Posterior cingulate gyrus (tissue), 11 donors: ENCODE data around the gene THTPA.
"Not testable (repeated sequence)": the region's sequence is repeated elsewhere in the genome, so short reads cannot be mapped to it uniquely, and the experiment has no call there.

Experiments used
- DNase-seq, 10 donors: peaks; one replicate each; pipeline versions ENCODE4 v3.0.0 to v3.0.0-alpha.2; 2020 to 2021; ENCODE audit warnings: mixed read lengths in 3 of 10
- intact Hi-C: fragments of 100-400 bp; cut with DNase I; formaldehyde crosslinking; loops from one replicate; pipeline ENCODE4 v1.15.1; 2023

THTPA gene

DNA sequence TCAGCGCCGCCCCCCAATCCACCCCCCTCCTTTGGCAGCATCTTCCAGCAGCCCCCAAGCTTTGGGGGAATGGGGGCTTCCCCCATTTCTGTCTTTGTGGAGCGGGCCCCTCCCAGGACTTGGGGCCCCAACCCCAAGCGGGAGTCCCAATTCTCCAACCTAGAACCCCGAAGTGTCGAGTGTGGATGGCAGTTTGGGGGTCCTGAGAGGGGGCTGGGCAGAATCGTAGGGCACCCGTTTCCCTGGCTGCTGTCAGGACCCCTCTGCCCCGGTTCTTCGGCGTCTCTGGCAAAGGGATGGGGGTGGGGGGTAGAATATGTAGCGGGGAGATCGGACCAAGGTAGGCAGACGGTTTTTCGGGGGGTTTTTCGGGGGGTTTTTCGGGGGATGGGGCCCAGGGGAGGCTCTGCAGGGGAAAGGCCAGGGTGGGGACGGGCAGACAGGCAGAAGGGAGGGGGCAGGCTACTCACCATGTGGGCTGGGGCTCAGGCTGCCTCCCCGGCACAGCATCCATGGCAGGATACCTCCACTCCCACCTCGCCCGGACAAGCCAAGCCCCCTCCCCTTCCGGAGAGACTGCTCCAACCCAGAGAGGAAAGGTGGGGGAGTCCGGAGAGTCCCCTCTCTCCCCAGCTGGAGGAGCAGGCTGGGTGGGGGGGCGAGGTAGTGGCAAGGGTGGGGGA lies 21.8 kb downstream of the THTPA start:
- DNase-seq: peak in 2 of 10 donors; percentile 70 to 88
- intact Hi-C loops: no loop called here

DNA sequence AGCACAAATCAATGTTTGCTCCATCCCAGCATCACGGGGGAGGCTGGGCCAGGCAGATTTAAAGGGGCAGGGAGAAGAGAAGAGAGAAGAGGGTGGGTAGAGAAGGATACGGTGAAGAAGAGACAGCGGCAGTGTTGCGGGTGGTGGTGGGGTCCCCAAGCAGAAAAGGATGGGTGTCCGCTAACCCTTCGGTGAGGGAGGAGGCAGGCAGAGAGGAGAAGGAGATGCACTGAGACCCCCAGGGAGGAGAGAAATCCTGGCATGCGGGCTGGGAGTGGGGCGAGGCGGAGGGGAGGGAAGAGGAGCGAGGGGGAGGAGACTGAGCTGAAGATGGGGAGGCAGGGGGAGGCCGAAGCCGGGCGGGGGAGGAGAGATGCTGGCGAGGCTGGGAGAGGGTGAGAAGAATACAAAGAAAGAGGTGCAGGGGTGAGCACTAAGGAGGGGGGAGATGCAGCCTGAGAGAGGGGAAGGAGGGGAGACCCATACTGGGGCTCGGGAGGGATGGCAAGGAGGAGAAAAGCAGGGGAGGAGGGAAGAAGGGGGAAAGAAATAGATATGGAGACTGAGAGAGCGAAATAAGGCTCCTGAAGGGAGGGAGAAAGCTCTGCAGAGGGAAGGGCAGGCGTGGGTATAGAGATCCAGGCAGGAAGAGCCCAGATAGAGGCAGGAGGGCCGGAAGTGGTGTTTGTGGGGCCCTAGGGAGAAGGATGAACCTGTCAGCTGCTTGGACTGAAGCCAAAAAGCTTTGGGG lies 22.7 kb downstream of the THTPA start, which contains the start of gene JPH4:
Gene JPH4, minus strand, starts transcription at position 231 of the 751 bp plus-strand sequence. CDS start 1,337 bp downstream, outside the sequence.
- intact Hi-C loops: no loop called here

DNA sequence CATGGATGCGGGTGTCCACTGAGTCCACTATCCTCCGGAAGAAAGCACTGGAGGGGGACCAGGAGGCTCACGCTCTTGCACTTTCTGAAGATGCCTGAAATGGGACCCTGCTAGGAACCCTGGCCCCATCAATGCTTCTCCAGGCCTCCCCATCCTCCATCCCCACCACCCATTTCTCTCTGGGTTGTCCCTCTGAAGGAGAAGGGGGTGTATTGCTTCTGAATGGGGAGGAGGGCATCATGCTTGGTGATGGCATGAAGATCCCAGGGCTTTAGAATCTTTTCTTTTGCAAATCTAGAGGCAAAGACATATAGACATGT lies 23.2 kb downstream of the THTPA start:
- intact Hi-C loops: no loop called here

More for the DNA sequence above, 22.7 kb downstream of the THTPA start, which contains the start of gene JPH4:
- DNase-seq: peak in 8 of 10 donors; percentile 69 to 98 (median 81)

DNA sequence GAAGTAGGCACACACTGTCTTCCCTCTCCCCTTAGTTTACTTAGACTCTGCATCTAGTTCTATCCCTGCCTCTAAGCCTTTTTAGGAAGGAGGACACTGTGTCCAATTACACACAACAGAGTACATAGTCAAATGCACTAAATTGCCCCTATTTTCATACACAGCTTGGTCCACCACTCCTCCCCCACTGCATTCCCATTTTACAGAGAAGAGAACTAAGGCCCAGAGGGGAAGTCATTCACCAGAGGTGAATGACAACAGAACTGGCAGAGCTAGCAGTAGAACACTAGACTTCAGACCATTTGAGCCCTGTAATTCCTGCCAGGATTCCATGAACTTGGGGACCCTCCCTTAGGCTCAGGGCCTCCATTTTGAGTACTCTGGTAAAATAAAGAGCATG lies 23.7 kb downstream of the THTPA start:
- intact Hi-C loops: no loop called here

More for the DNA sequence above, 23.2 kb downstream of the THTPA start:
- no peak for DNase-seq

DNA sequence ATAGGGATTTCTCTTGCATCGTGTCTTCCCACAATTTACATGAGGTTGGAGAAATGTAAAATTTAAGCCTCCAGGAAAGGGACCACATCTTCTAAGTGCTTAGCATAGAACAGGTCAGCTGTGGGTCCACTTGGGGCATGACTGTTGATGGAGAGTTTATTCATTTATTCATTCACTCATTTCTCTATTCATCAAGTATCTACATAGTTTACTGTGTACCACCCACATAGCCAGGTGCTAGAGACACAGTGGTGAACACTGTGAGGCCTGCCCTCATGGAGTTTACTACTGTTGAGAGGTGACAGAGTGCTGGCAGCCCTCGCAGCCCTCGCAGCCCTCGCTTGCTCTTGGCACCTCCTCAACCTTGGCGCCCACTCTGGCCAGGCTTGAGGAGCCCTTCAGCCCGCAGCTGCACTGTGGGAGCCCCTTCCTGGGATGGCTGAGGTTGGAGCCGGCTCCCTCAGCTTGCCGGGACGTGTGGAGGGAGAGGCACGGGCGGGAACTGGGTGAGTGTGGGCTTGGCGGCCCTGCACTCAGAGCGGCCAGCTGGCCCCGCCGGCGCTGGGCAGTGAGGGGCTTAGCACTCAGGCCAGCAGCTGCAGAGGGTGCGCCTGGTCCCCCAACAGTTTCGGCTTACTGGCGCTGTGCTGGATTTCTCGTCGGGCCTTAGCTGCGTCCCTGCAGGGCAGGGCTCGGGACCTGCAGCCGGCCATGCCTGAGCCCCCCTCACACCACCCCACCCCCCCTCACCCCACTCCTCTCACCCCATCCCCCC lies 24.3 kb downstream of the THTPA start:
- intact Hi-C loops: no loop called here
- DNase-seq: peak in 1 of 10 donors; percentile 67

More for the DNA sequence above, 23.7 kb downstream of the THTPA start:
- peak in 1 of 10 donors; percentile 7 for DNase-seq

DNA sequence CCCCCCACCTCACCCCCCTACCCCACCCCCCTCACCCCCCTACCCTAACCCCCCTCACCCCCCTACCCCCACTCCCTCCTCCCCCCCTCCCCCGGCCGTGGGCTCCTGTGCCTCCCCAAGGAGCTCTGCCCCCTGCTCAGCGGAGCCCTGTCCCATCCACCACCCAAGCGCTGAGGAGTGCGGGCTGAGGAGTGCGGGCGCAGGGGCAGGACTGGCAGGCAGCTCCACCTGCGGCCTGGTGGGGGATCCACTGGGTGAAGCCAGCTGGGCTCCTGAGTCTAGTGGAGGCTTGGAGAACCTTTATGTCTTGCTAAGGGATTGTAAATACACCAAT lies 24.8 kb downstream of the THTPA start:
- intact Hi-C loops: no loop called here
- peak in 1 of 10 donors; percentile 28 for DNase-seq

DNA sequence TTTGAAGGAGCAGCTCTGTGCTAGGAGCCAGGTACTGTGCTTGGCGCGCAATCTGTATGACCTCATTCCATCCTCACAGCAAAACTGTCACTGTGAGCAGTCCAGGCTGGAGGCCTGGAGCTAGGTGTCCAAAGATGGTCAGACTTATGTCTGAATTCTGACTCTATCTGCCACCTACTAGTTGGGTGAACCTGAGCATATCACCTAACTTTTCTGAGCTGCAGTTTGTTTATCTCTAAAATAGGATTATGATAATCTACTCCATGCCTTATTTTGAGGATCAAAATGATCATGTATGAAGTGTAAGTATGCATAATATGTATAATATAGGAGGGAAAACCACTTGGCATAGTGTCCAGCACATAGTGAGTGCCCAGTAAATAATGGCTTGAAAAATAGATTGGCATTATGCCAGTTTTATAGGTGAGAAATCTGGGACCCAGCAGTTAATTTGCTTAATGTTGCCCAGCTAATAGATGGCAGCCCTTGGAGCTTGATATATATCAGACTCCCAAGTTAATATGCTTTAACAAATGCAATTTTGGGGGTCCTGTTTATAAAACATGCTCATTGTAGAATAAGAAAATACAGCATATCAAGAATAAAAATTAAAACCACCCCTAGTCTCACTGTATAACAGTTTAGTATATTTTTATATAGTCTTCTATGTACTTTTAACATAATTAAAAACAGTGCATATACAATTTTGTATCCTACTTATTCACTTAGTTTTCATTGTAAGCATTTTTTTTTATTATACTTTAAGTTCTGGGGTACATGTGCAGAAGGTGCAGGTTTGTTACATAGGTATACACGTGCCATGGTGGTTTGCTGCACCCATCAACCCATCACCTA lies 27.1 kb downstream of the THTPA start:
- intact Hi-C loops: no loop called here
- DNase-seq: peak in 1 of 10 donors; percentile 17

DNA sequence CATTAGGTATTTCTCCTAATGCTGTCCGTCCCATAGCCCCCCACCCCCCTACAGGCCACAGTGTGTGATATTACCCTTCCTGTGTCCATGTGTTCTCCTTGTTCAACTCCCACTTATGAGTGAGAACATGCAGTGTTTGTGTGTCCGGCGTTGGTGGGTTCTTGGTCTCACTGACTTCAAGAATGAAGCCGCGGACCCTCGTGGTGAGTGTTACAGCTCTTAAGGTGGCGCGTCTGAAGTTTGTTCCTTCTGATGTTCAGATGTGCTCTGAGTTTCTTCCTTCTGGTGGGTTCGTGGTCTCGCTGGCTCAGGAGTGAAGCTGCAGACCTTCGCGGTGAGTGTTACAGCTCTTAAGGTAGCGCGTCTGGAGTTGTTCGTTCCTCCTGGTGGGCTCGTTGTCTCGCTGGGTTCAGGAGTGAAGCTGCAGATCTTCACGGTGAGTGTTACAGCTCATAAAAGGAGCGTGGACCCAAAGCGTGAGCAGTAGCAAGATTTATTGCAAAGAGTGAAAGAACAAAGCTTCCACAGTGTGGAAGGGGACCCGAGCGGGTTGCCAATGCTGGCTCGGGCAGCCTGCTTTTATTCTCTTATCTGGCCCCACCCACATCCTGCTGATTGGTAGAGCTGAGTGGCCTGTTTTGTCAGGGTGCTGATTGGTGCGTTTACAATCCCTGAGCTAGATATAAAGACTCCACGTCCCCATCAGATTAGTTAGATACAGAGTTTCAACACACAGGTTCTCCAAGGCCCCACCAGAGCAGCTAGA lies 27.9 kb downstream of the THTPA start:
- peak in 1 of 10 donors; percentile 24 for DNase-seq
- intact Hi-C loops: not testable (repeated sequence)

DNA sequence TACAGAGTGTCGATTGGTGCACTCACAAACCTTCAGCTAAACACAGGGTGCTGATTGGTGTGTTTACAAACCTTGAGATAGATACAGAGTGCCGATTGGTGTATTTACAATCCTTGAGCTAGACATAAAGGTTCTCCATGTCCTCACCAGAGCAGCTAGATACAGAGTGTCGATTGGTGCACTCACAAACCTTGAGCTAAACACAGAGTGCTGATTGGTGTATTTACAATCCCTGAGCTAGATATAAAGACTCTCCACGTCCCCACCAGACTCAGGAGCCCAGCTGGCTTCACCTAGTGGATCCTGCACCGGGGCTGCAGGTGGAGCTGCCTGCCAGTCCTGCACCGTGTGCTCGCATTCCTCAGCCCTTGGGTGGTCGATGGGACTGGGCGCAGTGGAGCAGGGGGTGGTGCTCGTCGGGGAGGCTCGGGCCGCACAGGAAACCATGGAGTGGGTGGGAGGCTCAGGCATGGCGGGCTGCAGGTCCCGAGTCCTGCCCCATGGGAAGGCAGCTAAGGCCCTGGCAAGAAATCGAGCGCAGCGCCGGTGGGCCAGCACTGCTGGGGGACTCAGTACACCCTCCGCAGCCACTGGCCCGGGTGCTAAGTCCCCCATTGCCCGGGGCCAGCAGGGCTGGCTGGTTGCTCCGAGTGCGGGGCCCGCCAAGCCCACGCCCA lies 28.6 kb downstream of the THTPA start:
- intact Hi-C loops: not testable (repeated sequence)
- DNase-seq: peak in 1 of 10 donors; percentile 63

DNA sequence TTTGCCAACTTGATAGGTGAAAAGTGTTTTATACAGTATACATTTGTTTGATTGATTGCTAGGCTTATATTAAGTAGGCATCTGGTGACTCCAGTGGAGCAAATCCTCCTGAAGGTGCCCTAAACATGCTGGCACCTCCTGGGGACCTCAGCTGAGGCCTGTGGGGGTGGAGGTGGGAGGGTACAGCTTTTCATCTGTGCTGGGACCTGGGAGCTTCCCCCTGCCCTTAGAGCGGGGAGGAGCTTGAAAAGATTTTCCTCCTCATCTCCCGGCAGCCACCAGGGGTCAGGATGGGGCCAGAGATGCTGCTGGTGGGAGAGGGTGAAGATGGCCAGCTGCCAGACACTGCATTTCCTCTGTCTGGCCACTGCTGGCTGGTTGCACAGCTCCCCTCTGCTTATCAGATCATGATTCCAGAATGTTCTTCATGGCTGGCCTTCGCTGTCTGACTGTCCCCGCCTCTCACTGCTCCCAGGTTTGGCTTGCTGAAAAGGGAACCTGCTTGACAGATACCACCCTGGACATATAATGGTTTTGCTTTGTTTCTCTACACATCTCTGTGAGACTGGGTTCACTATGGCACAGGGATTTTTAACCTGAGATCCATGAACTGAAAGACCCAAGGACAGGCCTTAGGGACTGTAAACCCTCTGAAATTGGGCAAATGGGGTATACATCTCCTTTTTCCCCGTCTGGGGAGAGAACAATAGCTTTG lies 33.0 kb downstream of the THTPA start:
- intact Hi-C loops: no loop called here
- DNase-seq: peak; percentile 67 to 97 (median 84)

DNA sequence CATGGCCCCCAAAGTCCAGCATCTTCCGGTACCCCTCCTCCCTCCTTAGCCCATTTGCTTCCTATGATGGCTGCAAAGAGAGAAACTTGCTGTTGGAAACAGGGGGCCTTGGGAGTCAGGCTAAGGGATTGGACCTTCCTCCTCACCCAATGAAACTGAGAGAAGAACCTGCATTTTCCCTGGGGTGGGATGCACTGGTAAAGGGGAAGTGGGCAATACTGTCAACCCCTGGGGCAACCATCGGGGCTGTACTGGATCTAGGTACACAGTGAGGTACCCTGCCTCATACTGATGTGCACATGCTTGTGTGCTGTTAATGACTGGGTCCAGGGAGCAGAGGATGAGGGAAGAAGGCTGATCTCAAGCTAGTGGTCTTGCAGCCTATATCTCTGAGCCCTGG lies 33.5 kb downstream of the THTPA start:
- intact Hi-C loops: no loop called here
- peak in 1 of 10 donors; percentile 29 for DNase-seq

DNA sequence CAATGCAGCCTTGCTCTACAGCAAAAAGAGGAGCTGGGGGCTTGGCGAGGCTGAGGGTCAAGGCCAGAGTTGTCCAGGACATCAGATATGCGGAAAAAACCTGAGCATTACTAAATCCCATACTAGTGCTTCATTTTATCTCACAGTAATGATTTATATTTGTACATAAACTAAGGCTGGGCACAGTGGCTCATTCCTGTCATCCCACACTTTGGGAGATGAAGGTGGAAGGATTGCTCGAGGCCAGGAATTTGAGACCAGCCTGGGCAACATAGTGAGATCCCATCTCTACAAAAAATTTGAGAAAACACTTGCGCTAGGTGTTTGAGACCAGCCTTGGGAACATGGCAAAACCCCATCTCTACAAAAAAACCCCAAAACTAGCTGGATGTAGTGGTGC lies 34.1 kb downstream of the THTPA start:
- intact Hi-C loops: no loop called here
- peak in 1 of 10 donors; percentile 25 for DNase-seq

DNA sequence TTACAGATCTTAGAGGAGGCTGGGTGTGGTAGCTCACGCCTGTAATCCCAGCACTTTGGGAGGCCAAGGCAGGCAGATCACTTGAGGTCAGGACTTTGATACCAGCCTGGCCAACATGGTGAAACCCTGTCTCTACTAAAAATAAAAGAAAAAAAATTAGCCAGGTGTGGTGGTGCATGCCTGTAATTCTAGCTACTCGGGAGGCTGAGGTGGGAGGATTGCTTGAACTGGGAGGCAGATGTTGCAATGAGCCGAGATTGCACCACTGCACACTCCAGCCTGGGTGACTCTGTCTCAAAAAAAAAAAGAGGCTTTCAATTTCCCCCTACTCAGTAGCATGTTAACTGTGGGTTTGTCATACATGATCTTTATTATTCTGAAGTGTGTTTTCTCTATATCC lies 38.1 kb downstream of the THTPA start:
- DNase-seq: peak in 1 of 10 donors; percentile 52
- intact Hi-C loops: not testable (repeated sequence)

DNA sequence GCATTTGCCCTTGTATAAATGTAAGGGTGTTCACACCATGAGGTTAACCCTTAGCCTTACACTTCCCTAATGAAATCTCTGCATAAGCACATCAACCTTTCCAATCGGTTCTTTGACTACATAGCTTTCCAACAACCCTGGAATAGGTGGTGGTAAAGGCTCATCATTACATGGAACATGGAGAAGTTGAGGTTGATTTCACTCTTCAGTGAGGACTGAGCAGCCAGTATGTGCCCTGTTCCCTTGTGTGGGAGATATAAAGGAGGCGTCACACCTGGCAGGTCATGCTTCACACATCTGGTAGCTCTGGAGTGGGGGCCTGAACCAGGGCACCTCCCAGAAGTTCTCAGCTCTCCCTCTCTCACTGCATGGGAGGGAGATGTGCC lies 44.2 kb downstream of the THTPA start:
- peak in 1 of 10 donors; percentile 11 for DNase-seq
- intact Hi-C loops: no loop called here

DNA sequence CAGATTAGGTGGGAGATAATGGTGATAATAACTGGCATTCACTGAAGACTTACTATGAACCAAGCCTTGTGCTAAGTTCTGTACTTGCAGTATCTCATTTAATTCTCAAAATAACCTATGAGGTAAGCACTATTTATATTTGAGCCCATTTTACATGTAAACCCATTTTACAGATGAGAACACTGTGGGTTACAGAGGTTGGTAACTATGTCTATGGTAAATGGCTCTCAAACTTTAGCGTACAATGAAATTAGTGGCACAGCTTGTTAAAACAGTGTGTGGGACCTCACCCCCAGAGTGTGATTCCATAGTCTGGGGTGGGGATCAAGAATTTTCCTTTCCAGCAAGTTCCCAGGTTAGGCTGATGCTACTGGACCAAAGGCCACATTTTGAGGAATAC lies 44.7 kb downstream of the THTPA start:
- peak in 1 of 10 donors; percentile 6 for DNase-seq

DNA sequence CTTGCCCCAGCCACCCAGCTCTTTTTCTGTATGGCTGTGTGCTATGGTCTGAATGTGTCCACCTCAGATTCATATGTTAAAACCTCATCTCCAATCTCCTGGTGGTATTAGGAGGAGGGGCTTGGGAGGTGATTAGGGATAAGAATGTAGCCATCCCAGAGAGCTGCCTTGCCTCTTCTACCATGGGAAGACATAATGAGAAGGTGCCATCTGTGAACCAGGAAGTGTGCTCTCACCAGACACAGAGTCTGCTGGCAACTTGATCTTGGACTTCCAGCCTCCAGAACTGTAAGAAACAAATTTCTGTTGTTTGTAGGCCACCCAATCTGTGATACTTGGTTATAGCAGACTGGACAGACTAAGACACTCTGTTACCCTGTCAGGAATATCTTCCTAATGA lies 45.4 kb downstream of the THTPA start:
- no peak for DNase-seq
- intact Hi-C loops: no loop called here

More for the DNA sequence above, 44.7 kb downstream of the THTPA start:
- intact Hi-C loops: no loop called here

DNA sequence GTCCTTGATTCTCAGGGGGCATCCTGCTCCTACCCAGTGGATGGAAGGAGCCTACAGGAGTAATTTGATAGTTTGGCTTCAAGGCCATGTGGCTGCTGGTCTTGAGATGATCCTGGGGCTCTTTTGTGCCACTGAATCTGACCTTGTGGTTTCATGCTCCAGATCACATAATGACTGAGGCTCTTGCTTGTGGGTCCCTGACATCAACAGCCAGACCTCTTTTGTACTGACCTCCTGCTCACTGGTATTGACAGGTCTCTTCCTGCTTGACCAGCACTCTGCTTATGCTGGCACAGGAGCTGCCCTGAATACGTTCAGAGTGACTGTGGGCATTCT lies 45.7 kb downstream of the THTPA start:
- intact Hi-C loops: no loop called here
- peak in 1 of 10 donors; percentile 10 for DNase-seq
